K562 (cell line): ENCODE results near the gene LRRC58. TPM values are rescaled to one million over a fixed set of nuclear protein-coding genes. Genes with fewer than 3 reads are reported as not detected.

ENCODE experiments used
- HMG20A ChIP-seq: fragments of 450-650 bp; formaldehyde crosslinking; conservative IDR thresholded peaks from 2 replicates; pipeline ENCODE4 v1.4.0; 2020; ENCODE audit warnings: mild to moderate bottlenecking, mixed read lengths
- microRNA counts: library from miRNA; unstranded; fragments of <30 nt; microRNA quantifications from one replicate; lab custom pipeline; 2016
- polyA plus RNA-seq, 8 experiments: library from polyadenylated mRNA; depleted of rRNA in 4 of 8; stranded (reverse) in 5 of 8; unstranded in 3 of 8; fragments of >200 nt; fragmentation: Nextera tagmentation in 2 of 8; fragmentation: Illumina TruSeq in 1 of 8; extraction: Ambion mirVana in 2 of 8; extraction: Trizol in 1 of 8; gene quantifications; 2 replicates each; pipeline versions ENCODE4 v1.2.1 to v1.2.3, GENCODE V29; 2011 to 2014; ENCODE audit warnings: inconsistent platforms in 1 of 8, missing spikeins in 1 of 8
- total RNA-seq, 7 experiments: library from RNA; depleted of rRNA in 6 of 7; stranded (reverse); fragments of >200 nt in 6 of 7; fragmentation: Illumina TruSeq in 2 of 7; extraction: Trizol in 2 of 7; gene quantifications; 2 replicates each; pipeline versions ENCODE4 v1.2.1 to v1.2.3, GENCODE V29; 2011 to 2021; ENCODE audit warnings: low replicate concordance in 1 of 7
- TF ChIP-seq, protein P1 (sequence below): fragments of 250-450 bp; sonication (Bioruptor Pico); IDR thresholded peaks from 2 replicates; pipeline ENCODE4 v1.8.0; 2022; ENCODE audit warnings: inconsistent platforms, mild to moderate bottlenecking, moderate library complexity, borderline replicate concordance
- TF ChIP-seq, protein P2 (sequence below): fragments of 250-450 bp; sonication (Bioruptor Pico); IDR thresholded peaks from 2 replicates; pipeline ENCODE4 v1.4.0; 2020; ENCODE audit warnings: mild to moderate bottlenecking, moderate library complexity

Gene LRRC58
- total and polyA plus RNA-seq, 9 of the 15 experiments (the other 6 are each of a cell fraction or from before 2014, with no cell fraction given) = 5.6 to 26.6 (median 14.8) TPM

DNA sequence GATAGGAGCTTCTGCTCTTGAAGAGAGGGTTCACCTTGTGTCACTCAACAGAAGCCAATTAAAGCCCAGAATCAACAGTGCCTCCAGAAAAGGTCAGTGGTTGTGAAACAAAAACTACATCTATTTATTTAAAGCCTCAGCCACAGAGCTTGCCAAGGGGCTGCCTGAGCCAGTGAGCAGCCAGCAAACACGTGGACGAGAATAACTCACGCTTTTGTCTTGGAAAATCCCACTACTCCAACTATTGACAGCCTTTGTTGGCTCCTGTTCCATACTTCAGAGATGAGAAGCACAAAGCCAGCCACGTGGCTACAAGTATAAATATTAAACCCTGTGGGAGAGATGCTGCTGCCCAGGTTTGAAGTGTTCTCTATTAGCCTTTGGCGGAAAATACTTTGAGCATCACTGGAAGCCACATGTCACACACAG, 74.4 kb downstream of the LRRC58 start (continued):
- TF ChIP-seq, protein P1, sequence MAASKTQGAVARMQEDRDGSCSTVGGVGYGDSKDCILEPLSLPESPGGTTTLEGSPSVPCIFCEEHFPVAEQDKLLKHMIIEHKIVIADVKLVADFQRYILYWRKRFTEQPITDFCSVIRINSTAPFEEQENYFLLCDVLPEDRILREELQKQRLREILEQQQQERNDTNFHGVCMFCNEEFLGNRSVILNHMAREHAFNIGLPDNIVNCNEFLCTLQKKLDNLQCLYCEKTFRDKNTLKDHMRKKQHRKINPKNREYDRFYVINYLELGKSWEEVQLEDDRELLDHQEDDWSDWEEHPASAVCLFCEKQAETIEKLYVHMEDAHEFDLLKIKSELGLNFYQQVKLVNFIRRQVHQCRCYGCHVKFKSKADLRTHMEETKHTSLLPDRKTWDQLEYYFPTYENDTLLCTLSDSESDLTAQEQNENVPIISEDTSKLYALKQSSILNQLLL (CRISPR knock-in tag) = no peak
- TF ChIP-seq, protein P2, sequence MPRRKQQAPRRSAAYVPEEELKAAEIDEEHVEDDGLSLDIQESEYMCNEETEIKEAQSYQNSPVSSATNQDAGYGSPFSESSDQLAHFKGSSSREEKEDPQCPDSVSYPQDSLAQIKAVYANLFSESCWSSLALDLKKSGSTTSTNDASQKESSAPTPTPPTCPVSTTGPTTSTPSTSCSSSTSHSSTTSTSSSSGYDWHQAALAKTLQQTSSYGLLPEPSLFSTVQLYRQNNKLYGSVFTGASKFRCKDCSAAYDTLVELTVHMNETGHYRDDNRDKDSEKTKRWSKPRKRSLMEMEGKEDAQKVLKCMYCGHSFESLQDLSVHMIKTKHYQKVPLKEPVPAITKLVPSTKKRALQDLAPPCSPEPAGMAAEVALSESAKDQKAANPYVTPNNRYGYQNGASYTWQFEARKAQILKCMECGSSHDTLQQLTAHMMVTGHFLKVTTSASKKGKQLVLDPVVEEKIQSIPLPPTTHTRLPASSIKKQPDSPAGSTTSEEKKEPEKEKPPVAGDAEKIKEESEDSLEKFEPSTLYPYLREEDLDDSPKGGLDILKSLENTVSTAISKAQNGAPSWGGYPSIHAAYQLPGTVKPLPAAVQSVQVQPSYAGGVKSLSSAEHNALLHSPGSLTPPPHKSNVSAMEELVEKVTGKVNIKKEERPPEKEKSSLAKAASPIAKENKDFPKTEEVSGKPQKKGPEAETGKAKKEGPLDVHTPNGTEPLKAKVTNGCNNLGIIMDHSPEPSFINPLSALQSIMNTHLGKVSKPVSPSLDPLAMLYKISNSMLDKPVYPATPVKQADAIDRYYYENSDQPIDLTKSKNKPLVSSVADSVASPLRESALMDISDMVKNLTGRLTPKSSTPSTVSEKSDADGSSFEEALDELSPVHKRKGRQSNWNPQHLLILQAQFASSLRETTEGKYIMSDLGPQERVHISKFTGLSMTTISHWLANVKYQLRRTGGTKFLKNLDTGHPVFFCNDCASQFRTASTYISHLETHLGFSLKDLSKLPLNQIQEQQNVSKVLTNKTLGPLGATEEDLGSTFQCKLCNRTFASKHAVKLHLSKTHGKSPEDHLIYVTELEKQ (CRISPR knock-in tag) = no peak
- no peak for TF ChIP-seq HMG20A (CRISPR knock-in tag)

MicroRNA genes within 50 kb of the gene (microRNA counts, 767-probe panel; counts per million panel counts)
- microRNA hsa-miR-198 (lab: Ali Mortazavi, UCI) = not detected

Other genes with a start within 250 kb of the LRRC58 start
- gene GPR156, start 64.1 kb downstream of the LRRC58 start, total RNA-seq (2014; rRNA removed) = 0.08 TPM in 1 of 2 replicates, not detected in the other
- gene GPR156, start 64.1 kb downstream of the LRRC58 start, total RNA-seq (2014; rRNA removed; fragmentation: Illumina TruSeq; extraction: Trizol) = 0.03 and 0.07 TPM in 2 replicates
- 0.04 and 0.14 TPM in 2 replicates for gene GPR156, start 64.1 kb downstream of the LRRC58 start, total RNA-seq (2015; rRNA removed; fragmentation: Illumina TruSeq; extraction: Trizol)
- 0.09 and 0.11 TPM in 2 replicates for gene GPR156, start 64.1 kb downstream of the LRRC58 start, total RNA-seq (2021)
- gene GPR156, start 64.1 kb downstream of the LRRC58 start, polyA plus RNA-seq (2011; rRNA removed) = 0.13 TPM in 1 of 2 replicates, not detected in the other
- 0.08 TPM in 1 of 2 replicates, not detected in the other for gene GPR156, start 64.1 kb downstream of the LRRC58 start, polyA plus RNA-seq (2014; fragmentation: Illumina TruSeq; extraction: Trizol)
- not detected for gene GPR156, start 64.1 kb downstream of the LRRC58 start, polyA plus RNA-seq (2014; fragmentation: Nextera tagmentation; extraction: Ambion mirVana)
- 0.22 TPM in 1 of 2 replicates, not detected in the other for gene GPR156, start 64.1 kb downstream of the LRRC58 start, polyA plus RNA-seq (2014; rRNA removed)
- gene FSTL1, start 101.6 kb upstream of the LRRC58 start, total RNA-seq (2014; rRNA removed) = 0.05 TPM in 1 of 2 replicates, not detected in the other
- gene FSTL1, start 101.6 kb upstream of the LRRC58 start, total RNA-seq (2014; rRNA removed; fragmentation: Illumina TruSeq; extraction: Trizol) = not detected in 2 replicates
- 0.07 and 0.15 TPM in 2 replicates for gene FSTL1, start 101.6 kb upstream of the LRRC58 start, total RNA-seq (2015; rRNA removed; fragmentation: Illumina TruSeq; extraction: Trizol)
- 0.58 and 0.83 TPM in 2 replicates for gene FSTL1, start 101.6 kb upstream of the LRRC58 start, total RNA-seq (2021)
- gene FSTL1, start 101.6 kb upstream of the LRRC58 start, polyA plus RNA-seq (2011; rRNA removed) = 0.05 and 0.08 TPM in 2 replicates
- gene FSTL1, start 101.6 kb upstream of the LRRC58 start, polyA plus RNA-seq (2014; fragmentation: Illumina TruSeq; extraction: Trizol) = 0.16 TPM in 1 of 2 replicates, not detected in the other
- under 1 TPM in 1 of 2 experiments, not detected in 1; 0.01 TPM for gene FSTL1, start 101.6 kb upstream of the LRRC58 start, polyA plus RNA-seq (2014; fragmentation: Nextera tagmentation; extraction: Ambion mirVana)
- 0.09 TPM in 1 of 2 replicates, not detected in the other for gene FSTL1, start 101.6 kb upstream of the LRRC58 start, polyA plus RNA-seq (2014; rRNA removed)
- 140 and 146 TPM in 2 replicates for gene NDUFB4, start 247.0 kb upstream of the LRRC58 start, total RNA-seq (2014; rRNA removed)
- gene NDUFB4, start 247.0 kb upstream of the LRRC58 start, total RNA-seq (2014; rRNA removed; fragmentation: Illumina TruSeq; extraction: Trizol) = 132 and 195 TPM in 2 replicates
- gene NDUFB4, start 247.0 kb upstream of the LRRC58 start, total RNA-seq (2015; rRNA removed; fragmentation: Illumina TruSeq; extraction: Trizol) = 312 and 351 TPM in 2 replicates
- 125 and 129 TPM in 2 replicates for gene NDUFB4, start 247.0 kb upstream of the LRRC58 start, total RNA-seq (2021)
- 124 and 135 TPM in 2 replicates for gene NDUFB4, start 247.0 kb upstream of the LRRC58 start, polyA plus RNA-seq (2011; rRNA removed)
- 210 and 237 TPM in 2 replicates for gene NDUFB4, start 247.0 kb upstream of the LRRC58 start, polyA plus RNA-seq (2014; fragmentation: Illumina TruSeq; extraction: Trizol)
- gene NDUFB4, start 247.0 kb upstream of the LRRC58 start, polyA plus RNA-seq (2014; fragmentation: Nextera tagmentation; extraction: Ambion mirVana) = 100 to 1,000 TPM; 560 to 670 TPM
- 227 and 285 TPM in 2 replicates for gene NDUFB4, start 247.0 kb upstream of the LRRC58 start, polyA plus RNA-seq (2014; rRNA removed)